DMS 273 (cell line): ENCODE measurements around the gene ISY1.
"Not testable (repeated sequence)": the region's sequence is repeated elsewhere in the genome, so short reads cannot be mapped to it uniquely, and the experiment has no call there.

Experiments used
- DNase-seq: peaks from one replicate; lab custom pipeline; 2025; ENCODE audit not compliant: unreplicated experiment; lab: John Stamatoyannopoulos, UW

ISY1 gene

DNA sequence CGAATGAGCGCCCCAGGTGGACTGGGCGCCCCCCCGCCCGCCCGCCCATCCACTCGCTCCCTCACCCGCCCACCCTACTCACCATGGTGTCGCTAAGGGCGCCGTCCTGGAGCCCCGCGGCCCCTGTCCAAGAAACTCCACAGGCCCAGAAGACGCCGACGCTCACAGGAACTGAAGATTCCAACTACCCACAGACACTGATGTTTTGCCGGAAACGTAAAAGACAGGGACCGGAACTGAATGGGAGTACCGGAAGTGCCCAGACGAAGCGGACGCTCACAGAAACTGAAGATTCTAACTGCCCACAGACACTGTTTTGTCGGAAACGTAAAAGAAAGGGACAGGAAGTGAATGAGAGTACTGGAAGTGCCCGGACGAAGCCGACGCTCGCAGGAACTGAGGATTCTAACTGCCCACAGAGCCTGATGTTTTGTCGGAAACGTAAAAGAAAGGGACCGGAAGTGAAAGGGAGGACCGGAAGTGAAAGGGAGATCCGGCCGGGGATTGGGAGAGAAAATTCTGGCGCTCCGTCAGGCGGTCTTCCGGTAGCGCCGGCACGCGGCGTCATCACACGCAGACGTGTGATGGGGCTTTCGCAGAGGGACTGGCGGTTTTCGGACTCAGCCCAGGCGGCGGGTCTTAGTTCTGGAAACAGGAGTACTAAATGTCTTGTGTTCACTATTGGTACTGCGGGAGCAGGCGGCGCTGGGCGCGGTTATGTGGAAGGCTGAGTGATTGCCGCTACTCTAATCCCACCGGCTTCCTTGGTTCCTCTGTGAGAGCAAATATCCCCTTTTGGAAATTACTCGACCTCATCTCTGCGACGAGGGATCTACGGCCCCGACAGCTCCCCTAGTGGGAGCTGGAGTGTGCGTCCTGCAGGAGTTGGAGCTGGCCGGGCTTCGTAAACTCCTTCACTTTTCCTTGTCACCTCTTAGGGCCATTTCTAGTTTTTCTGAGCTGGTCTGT is at the start of gene ISY1:
ISY1 (minus strand) TSS at position 173 of the 969 bp plus-strand sequence; CDS start at position 85, 88 bp downstream.
- DNase-seq, result peak; percentile 100

DNA sequence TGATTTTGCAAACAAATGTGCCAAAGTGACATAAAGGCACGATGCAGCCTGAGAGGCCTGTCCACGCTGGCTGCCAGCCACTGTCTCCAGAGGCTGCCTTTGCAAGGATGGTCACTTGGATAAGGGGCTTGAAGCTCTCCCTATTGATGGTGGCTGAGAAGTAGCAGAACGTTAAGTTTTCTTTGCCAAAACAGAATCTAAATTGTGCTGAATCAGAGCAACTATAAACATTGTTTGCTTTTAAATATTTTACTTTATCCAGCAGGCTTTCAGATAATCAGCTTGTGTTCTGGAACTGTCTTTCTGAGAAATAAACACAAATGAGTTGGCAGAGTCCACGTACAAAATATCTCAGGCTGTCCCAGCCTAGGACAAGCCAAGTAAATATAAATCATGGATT is 46.6 kb upstream of the ISY1 start:
- DNase-seq, result no peak

DNA sequence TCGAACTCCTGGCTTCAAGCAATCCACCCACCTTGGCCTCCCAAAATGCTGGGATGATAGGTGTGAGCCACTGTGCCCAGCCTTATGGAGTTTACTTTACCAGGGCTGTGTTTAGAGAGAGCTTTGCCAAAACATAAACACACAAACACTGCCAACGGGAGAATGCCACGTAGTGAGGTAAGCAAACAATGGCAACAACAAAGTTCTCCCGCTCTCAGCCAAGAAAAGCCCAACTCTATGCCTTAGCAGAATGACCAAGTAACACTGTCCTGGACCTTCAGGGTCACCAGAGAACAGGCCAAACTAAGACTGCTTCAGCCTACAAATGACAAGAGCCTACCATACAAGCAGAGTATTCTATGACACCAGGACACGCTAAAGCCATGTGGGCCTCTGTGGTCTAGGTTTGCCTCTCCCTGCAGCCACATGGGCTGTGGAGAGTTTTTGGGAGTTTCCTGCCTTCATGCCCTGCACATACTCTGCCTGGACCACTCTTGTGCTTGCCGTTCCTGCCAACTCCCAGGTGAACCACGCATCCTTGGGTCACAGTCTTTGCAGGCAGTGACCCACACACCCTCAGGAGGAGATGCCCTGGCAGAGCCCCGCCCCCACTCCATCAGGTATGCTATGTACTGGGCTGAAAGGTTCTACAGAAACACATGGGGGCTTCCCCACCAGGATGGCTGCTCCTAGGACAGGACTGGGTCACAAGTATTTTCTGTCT is 44.4 kb upstream of the ISY1 start:
- no peak for DNase-seq

DNA sequence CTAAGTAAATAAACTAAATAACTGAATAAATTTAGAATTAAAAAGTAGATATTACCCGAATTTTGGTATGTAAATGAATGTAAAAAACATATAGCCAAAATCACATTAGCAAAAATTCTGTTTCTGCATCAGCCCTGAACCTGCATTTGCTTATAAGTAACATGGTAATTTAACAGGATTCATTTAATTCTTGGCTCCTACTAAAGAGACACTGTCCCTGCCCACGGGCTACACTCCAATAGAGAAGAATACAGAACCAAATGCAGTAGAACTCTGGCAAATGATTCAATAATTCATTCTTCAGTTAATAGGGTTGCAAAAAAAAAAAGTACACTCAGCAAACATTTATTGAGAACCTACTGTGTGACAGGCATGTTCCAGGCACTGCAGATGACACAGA is 43.6 kb upstream of the ISY1 start:
- DNase-seq, result no peak

DNA sequence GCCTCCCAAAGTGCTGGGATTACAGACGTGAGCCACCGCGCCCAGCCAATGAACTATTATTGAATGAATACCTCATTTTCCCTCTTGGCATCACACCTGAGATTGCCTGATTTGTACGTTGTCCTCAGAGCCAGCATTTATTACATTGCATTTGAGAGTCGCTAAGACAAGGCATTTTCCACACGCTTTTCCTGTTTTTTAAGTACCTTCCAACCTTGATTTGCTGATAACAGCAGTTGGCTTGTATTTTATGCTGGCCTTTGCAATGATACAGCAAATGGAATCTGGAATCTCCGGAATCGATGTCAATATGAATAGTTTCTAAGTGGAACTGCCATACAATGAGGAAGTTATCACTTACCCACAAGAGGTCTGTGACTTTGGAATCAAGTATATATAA is 38.5 kb upstream of the ISY1 start:
- DNase-seq, result no peak

DNA sequence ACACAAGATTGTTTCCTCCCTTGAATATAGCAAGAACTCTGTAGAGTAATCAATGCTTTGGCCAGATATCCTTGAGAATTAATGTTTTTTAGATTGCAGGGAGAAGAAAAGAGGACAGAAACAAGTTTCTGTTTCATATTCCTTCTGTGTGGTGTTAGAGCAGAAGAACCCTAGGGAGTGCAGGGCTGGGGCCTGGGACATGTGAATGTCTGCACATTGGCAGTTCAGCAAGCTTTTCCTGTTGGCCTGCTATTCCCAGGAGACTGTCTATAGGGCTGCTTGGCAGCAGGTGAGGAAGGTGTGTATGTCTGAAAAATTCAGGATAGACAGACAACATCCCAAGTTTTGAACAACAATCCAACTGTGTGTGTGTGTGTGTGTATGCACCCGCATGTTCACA is 36.5 kb upstream of the ISY1 start:
- DNase-seq, result no peak

DNA sequence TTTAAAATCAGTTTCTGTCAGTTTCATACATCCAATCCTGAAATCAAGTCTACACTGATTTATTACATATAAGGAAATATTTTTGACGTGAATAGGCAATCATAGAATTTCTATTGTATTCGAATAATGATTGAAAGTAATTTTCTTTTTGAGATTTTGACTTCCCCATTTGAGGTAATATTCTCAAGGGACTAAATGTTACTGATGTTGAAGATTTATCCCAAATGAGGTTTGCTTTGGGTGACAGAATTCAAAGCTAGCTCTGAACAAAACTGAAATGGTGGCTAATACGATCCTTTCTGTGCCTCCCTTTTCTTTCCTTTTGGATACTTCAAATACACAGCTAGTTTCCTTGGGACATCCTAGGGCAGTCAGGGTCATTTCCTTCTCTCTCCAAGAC is 35.7 kb upstream of the ISY1 start:
- no peak for DNase-seq

DNA sequence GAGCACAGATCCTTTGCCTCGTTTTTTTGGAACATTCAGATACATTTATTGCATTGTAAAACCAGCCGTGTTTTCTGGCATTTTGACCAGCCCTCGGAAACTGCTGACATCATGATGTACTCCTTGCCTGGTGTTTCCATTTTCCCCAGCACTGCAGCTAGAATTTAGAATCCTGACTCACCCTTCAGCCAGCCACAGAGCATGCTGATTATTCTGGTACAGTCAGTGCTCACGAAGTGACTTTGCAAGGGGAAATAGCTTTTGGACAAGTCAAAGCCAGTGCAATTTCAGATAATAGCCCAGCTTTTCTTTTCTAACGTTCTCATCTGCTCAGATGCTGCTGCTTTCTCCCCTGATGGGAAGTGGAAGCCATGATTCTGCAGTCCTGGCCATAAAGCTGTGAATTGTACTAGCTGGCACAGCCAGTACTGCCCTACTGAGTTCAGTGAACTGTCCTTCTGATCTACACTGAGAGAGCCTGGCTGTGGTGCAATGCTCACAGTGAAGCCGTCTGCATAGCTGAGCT is 34.9 kb upstream of the ISY1 start:
- no peak for DNase-seq

DNA sequence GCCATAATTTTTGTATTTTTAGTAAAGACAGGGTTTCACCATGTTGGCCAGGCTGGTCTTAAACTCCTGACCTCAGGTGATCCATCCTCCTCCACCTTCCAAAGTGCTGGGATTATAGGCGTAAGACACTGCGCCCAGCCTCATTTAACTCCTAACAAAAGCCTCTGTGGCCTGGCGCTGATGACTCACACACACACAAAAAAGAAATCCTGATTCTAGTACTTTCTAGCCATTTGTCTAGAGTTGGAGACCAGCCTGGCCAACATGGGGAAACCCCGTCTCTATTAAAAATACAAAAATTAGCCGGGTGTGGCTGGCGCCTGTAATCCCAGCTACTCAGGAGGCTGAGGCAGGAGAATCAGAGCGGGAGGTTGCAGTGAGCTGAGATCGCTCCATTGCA is 28.9 kb upstream of the ISY1 start:
- not testable (repeated sequence) for DNase-seq

DNA sequence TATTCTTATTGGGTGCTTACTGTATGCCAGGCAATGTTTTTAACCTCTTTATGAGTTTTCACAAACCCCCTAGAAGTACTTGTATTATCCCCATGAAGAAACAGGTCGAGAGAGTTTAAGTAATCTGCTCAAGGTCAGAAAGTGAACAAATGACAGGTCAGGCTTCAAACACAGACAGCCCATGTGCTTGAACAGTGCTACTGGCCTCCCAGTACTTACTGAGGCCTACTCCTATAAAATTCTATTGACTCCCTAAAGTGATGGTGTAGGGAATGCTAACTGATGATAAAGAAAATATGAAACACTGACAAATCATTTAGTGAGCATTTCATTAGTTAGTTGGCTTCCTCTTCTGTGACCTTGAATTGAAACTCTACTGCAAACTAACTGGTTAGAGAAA is 27.0 kb upstream of the ISY1 start:
- DNase-seq, result no peak

DNA sequence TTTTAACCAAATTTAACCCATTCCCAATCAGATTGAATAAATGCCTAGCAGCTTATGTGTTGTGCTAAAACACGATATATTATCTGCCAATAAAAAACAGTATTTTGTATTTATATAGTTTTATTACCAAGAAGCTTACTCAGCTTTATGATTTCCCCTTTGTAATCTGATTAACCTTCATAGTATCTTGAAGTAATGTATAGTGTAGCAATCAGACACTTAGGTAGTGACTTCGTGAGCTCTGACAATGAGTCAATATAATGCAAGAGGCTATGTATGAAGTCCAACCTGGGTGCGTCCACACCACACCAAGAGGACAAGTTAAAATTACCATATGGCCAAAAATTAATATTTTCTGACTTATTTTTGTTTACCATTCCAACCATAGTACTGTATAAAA is 24.9 kb upstream of the ISY1 start:
- no peak for DNase-seq

DNA sequence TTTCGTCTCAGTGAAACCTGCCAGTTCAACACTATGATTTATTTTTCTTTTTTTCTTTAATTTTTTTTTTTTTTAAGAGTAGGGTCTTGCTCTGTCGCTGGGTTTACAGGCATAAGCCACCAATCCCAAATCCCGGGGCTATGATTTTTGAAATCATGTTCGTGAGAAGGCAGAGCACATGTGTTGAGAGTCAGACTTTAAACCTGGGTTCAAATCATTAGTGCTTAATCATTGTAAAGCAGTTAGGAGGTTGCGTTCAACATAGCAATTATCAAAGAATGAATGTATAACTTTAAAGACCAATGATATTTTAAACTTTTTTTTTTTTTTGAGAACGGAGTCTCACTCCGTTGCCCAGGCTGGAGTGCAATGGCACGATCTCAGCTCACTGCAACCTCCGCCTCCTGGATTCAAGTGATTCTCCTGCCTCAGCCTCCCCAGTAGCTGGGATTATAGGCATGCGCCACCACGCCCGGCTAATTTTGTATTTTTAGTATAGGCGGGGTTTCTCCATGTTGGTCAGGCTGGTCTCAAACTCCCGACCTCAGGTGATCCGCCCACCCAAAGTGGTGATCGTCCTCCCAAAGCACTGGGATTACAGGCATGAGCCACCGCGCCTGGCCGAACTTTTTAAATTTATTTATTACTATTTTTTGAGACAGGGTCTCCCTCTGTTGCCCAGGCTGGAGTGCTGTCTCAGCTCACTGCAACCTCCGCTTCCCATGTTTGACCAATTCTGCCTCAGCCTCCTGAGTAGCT is 24.1 kb upstream of the ISY1 start:
- DNase-seq, result not testable (repeated sequence)

DNA sequence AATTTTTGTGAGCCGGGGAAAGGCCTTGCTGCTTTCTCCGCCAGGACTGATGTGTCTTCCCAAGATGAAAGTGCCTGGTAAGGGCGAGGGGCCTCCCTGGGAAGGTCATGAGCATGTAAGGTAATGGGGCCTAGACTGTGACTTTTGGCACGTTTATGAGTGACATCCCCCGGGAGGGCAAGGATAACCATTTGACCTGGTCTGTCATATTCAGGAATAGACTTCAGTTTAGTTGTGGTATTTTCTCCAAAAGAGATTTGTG is 23.5 kb upstream of the ISY1 start:
- peak; percentile 72 for DNase-seq

DNA sequence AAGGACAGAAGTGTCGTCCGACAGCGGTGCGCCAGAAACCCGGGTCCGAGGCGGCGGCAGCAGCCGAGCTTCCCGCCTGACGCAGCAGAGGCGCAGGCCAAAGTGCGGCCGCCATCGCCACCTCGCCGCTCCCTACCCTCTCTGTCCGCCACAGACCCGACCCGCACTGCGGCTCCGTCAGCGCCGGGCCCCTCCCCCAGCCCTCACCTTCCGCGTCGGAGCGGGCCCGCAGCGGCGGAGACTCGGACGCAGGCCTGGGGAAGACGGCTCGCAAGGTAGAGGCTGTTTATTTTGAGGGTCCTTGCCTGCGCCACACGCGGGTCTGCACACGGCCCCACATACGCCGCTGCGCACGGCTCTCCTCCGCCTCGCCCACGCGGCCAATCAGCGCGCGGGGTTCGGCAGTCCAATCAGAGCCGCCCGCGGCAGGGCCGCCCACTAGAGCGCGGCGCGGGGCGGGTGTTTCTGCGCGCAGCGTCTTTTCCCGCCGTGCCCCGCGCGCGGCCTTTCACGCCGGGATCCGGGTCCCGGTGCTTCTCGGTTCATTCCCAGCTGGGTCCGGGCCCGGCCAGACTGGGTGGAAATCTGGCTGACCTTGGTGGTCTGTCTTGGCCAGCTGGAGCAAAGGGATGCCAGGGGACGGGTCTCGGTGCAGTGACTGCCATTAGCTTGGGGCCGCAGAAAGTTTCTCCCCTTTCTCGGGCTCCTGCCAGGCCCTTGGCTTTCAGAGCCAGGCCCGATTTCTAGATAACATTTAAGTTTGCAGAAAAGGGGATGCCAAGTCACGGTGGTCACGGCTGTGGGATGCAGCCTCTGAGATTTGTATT is 22.9 kb upstream of the ISY1 start, which contains the start of gene CNBP:
CNBP (minus strand) TSS at position 328 of the 827 bp plus-strand sequence. CDS start 12,139 bp downstream, outside the sequence.
- DNase-seq, result peak; percentile 99

DNA sequence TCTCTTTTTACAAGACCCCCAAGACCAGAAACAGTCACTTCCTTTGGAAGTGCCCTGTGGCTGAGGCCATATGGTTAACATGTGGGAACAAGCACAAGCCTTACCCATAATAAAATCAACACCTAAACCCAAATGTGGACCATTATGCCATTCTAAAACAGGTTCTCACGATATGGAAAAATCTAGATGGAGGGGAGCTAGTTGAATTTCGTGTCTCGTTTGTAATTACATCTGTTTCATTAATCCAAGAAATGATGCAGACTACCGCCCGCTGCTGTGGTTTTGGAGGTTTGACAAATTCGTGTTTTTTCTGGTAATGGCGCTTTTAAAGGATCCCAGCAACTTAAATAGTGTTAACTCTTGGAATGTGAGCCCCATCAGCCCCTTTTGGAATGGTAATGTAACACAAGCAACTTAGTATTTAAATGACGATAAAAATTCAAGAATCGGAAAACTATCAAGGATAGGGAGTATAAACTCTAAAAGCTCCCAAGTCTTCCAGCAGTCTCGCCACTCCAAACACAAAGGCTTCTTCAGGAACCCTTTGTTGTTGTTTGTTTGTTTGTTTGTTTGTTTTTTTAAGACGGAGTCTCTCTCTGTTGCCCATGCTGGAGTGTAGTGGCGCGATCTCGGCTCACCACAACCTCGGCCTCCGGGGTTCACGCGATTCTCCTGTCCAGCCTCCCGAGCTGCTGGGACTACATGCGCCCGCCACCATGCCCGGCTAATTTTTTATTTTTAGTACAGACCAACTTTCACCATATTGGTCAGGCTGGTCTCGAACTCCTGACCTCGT is 21.7 kb upstream of the ISY1 start:
- DNase-seq, result peak; percentile 77

DNA sequence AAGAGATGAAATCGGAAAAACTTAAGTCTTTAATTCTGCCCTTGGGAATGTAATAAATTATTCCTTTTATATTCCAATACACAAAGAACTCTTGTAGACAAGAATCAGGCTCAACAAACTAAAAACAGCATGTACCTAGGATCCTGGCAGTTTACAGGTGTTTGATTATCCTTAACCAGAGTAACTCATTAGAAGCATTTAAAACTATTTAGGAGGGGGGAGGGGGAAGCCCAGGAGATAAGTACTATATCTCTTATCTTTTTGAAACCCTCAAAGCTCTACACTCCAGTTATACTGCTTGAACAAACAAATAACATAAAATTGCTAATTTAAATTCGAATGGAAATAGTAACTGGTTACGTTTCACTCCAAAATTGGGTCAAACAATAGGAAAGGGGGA is 21.0 kb upstream of the ISY1 start:
- peak; percentile 50 for DNase-seq

DNA sequence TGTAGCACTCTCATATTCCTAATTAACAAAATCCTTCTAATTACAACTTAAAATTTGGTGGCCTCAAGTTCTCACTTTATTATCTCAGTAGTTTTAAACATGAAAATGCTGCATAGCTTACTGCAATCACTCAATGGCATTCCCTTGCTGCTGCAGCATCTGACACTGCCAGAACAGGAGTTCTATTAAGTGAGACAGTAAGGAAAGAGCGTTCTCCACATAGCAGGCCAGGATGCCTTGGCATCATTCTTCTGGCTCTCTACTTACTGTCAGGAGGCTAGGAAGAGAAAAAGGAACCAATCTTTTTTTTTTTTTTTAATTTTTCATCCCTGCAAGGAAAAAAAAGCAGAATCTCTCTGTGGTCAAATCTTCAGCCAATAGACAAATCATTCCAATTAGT is 19.6 kb upstream of the ISY1 start:
- no peak for DNase-seq

DNA sequence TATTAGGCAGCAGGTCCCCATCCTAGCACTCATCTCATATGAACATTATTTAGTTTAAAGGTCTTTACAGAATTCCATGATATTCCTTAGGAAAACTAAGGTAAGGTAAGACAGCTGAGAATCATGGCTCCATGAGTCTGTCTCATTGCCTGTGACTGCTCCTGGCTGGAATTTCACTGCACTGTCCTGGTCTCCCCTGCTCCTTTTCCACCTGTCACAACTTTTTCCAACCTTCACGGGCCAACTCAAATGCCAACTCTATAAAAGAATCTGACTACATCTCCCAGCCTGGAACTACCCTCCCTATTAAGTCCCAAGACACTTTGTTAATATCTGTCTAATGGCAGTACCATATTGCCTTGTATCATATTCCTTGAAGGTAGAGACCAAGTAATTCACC is 15.2 kb upstream of the ISY1 start:
- DNase-seq, result no peak

DNA sequence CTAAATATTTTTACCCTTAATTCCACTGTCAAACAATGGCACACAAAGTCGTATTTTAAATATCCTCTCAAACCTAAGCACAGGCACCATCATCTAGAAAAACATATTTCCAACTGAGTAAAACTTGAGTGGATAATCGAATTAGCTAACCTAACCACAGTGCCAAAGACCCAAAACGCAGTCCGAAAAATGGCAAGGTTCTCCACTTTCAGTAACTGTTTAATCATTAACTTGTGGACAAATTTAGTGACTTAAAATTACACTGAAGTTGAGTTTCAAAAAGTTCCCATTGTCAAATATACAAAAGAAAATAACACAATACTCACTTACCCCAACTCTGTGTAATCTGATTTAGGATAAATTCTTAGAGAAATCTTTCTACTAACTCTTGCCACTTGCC is 12.9 kb upstream of the ISY1 start:
- DNase-seq, result no peak

DNA sequence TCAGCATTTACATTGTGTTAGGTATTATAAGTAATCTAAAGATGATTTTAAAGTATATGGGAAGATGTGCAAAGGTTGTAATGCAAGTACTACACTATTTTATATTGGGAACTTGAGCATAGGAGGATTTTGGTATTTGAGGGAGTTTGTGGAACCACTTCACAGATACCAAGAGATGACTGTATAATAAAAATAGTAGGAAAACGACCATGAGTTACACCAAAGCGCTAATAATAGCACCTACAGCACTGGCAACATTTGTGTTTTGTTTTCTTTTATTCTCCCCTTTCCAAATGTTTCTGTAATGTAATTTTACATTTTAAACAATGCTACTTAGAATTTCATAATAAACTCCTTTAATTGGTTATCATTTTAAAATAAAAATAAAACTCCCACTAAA is 12.3 kb upstream of the ISY1 start:
- DNase-seq, result no peak
